GM19023 (cell line): ENCODE data around the gene ADAM10.

Experiments
- ATAC-seq: cut with Tn5 transposase; IDR thresholded peaks from one replicate; pipeline ENCODE4 v1.9.1; 2021; ENCODE audit warnings: mild to moderate bottlenecking, moderate library complexity; ENCODE audit not compliant: unreplicated experiment

Gene ADAM10

DNA sequence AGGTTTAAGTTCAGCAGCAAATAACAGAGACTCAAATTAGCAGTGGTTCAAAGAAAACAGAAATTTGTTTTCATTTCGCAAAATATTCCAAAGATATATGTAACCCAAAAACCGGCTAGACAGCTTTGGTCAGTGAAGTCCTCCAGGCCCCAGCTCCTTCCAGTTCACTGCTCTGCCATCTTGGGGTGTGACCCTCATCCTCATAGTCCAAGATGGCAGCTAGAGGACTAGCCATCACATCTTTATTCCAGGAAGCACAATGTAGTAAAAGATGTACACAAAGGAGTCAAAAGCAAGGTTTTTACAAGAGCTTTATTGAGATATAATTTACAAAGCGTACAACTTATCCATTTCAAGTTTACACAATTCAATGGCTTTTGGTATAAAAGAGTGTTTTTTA is 210.6 kb downstream of the ADAM10 start:
- ATAC-seq: no peak
